Measurements from ENCODE around the gene PRR16.

DNA sequence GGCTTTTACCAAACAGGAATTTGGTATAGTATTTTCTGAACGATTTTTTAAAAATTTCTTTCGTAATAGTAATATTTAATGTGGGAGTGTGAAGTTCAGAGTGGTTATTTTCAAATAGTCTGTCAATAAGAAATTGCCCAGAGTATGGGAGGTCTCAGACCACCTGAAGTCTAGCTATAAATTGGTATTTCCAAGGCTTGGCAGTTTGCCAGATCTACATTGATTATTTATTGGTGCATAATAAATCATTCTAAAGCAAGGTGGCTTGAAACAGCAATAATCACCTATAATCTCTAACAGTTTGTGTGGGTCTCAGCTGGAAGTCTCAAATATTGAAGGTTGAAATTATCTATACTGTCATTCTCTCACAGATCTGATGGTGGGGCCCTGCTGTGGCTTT is 118.5 kb downstream of the PRR16 start:
- TF ChIP-seq CTCF (IDR thresholded peaks at IDR 0.05) (no peak), POLR2A (IDR thresholded peaks at IDR 0.05) (no peak)
